ENCODE measurements around the gene PAN2.
A peak's percentile ranks its signal among the peaks of the same experiment; 100 is the strongest.

DNA sequence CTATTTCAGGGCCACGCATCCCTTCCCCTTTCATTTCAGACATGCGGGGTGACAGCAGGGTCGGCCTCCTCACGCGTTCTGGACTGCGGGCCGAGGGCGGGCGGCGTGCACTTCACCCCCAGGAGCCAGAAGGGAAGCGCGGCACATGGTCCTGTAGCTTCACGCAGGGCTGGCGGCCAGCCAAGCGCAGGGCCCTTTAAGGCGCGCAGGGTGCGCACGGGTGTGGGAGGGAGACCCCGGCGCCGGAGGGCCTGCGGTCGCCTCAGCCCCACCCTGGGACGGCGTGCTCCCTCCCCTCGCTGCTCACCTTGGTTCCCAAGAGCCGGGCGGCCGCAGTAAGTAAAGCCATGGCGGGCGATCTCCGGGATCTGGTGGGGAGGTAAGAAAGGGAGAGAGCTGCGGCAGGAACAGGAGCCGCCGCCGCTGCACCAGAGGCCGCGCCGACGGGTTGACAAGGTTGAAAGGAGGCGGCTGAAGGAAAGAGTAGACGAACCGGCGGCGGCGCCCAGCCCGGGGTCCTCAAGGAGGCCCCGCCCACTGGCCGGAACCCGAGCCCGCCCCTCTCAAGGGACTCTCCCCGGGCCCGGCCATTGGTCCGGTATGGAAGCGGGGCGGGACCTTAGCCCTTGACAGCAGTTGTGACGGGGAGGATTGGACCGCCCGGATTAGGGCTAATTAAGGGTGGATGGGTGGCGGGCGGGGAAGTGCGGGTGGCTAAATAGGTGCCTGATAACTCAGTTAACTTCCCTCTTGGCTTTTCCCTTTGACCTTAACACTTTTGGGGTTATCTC, 33.8 kb downstream of the PAN2 start, which contains the start of gene CS:
- TF ChIP-seq POLR2AphosphoS5 (IDR thresholded peaks at IDR 0.05; ENCODE audit: low read depth) = peak; percentile 93
- TF ChIP-seq, protein P1, sequence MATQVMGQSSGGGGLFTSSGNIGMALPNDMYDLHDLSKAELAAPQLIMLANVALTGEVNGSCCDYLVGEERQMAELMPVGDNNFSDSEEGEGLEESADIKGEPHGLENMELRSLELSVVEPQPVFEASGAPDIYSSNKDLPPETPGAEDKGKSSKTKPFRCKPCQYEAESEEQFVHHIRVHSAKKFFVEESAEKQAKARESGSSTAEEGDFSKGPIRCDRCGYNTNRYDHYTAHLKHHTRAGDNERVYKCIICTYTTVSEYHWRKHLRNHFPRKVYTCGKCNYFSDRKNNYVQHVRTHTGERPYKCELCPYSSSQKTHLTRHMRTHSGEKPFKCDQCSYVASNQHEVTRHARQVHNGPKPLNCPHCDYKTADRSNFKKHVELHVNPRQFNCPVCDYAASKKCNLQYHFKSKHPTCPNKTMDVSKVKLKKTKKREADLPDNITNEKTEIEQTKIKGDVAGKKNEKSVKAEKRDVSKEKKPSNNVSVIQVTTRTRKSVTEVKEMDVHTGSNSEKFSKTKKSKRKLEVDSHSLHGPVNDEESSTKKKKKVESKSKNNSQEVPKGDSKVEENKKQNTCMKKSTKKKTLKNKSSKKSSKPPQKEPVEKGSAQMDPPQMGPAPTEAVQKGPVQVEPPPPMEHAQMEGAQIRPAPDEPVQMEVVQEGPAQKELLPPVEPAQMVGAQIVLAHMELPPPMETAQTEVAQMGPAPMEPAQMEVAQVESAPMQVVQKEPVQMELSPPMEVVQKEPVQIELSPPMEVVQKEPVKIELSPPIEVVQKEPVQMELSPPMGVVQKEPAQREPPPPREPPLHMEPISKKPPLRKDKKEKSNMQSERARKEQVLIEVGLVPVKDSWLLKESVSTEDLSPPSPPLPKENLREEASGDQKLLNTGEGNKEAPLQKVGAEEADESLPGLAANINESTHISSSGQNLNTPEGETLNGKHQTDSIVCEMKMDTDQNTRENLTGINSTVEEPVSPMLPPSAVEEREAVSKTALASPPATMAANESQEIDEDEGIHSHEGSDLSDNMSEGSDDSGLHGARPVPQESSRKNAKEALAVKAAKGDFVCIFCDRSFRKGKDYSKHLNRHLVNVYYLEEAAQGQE (IDR thresholded peaks at IDR 0.05; ENCODE audit: insufficient replicate concordance, low read depth) = peak; percentile 40
- TF ChIP-seq, protein P2, sequence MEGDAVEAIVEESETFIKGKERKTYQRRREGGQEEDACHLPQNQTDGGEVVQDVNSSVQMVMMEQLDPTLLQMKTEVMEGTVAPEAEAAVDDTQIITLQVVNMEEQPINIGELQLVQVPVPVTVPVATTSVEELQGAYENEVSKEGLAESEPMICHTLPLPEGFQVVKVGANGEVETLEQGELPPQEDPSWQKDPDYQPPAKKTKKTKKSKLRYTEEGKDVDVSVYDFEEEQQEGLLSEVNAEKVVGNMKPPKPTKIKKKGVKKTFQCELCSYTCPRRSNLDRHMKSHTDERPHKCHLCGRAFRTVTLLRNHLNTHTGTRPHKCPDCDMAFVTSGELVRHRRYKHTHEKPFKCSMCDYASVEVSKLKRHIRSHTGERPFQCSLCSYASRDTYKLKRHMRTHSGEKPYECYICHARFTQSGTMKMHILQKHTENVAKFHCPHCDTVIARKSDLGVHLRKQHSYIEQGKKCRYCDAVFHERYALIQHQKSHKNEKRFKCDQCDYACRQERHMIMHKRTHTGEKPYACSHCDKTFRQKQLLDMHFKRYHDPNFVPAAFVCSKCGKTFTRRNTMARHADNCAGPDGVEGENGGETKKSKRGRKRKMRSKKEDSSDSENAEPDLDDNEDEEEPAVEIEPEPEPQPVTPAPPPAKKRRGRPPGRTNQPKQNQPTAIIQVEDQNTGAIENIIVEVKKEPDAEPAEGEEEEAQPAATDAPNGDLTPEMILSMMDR (IDR thresholded peaks at IDR 0.05; ENCODE audit: insufficient read depth, low read length) = no peak
- TF ChIP-seq GABPA (IDR thresholded peaks at IDR 0.05; ENCODE audit: low read depth) = peak; percentile 29; the same call in 1 of the 2 replicates
